GM19467 (cell line): ENCODE data around the gene LNX2.

Experiments used
- ATAC-seq: cut with Tn5 transposase; IDR thresholded peaks from one replicate; pipeline ENCODE4 v1.9.1; 2021; ENCODE audit warnings: mild to moderate bottlenecking, moderate library complexity; ENCODE audit not compliant: unreplicated experiment

Gene LNX2

GRCh38 chr13:27617881-27618321 lies 2.4 kb downstream of the LNX2 start:
- no peak for ATAC-seq

DNA sequence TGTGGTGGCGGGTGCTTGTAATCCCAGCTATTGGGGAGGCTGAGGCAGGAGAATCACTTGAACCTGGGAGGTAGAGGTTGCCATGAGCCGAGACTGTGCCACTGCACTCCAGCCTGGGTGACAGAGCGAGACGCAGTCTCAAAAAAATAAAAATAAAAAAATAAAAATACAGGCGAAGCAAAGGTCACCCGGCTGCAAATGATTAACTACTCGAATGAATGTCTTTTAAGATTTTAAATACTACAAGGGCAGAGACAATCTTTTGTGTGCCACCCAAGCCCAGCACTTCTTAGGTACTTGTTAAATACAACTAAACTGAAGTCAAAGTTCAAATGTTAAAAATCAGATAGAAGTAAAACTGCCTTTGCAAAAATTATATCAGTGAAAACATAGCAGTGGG lies 6.7 kb downstream of the LNX2 start:
- no peak for ATAC-seq

DNA sequence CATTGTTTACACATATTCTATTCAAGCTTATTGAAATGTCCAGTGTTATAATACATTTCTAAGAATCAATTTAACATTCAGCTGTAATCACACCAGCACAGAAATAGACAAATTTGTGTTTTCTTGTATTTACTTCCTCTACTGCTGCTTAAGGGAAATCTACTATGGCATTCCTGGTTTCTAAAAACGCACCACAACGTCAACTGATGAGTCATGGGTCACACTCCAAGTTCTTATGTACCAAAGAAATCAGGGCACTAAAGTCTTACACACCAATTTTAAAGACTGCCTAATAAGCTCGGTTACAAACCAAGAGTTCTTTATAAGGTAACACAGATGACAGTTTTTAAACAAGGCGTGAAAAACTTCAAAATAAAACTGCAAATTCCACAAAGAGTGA lies 13.2 kb downstream of the LNX2 start:
- ATAC-seq, result no peak

- ATAC-seq, result no peak
Observed at GRCh38 chr13:27605610-27606200, 14.6 kb downstream of the LNX2 start.

DNA sequence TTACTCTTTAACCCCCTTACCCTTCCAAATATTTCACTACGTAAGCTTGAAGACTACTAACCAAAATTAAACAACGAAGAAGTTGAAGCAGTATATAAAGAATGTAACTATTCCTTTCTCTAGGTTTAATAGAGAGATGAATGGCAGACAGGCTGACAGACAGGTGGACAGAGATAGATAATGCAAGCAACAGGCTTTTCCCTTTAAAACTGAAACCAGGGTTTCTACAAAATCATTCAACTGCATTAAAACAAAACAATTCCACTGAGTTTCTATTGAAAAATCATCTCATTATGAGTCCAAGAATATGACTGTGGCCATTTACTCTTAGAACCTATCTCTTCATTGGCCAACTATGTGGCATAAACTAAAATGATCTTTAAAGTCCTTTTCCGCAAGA lies 15.2 kb downstream of the LNX2 start:
- ATAC-seq, result no peak

- ATAC-seq, result no peak
Observed at GRCh38 chr13:27601803-27602202, 18.5 kb downstream of the LNX2 start.

DNA sequence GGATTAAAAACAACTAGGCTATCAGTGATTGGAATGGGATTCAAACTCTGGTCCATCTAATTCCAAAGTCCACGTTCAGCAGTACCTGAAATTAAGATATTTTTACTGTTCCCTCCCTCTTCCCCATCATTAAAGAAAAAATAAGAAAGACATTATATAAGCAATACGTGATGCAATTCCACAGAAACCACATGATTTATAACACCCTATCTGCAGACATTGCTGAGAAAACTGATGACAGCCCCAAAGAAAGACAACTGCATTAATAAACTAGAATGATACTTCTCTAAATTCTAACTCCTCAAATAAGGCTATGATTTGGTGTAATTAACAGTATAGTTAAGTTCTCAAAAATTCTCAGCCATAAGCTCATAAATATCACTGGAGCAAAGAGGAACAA lies 19.1 kb downstream of the LNX2 start:
- ATAC-seq, result no peak

GRCh38 chr13:27600711-27601110 lies 19.6 kb downstream of the LNX2 start:
- ATAC-seq, result no peak

DNA sequence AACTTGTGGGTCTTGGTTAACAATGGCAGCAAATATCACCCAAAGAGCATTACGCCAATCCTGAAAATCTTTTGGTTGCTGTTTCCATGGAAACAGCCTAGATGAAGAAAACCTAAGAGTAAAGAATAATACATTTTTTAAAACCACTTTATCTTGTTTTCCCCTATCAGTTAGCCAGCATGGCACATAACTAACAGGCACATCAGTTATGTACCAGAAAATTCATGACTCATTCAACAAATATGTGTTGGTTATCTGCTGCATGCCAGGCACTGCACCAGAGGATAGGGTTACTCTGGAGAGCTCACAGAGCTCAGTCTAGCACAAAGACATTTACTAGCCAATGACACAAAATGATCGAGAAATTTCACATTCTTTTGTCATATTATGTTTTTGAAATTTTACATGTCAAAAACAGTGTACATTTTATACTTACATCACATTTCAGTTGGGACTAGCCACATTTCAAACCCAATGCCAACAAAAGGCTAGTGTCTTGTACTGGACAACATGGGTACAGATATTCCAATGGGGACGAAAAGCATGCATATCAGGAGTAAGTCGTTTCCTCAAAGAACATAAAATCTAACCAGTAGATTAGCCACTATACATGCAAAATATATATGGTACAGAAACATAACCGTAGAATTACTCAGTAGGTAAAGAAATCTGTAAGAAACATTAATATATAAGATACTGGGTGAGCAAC lies 20.3 kb downstream of the LNX2 start:
- no peak for ATAC-seq

DNA sequence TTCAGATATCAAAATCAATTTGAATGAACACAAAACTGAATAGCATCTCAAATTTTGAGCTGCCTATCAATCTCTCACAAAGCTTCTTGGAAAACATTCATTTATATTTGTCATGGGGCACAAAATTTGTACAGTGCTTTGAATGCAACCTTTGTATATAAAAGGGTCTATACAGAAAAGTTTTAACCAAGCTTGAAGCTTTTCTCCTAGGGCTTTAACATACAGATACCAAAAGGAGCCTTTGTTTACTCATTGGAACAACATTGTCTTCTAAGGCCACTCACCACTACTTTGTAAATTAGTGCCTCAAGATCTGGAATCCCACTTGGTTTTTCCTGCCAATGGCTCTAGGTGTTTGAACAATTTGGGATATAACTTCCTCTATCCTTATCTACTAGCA lies 21.2 kb downstream of the LNX2 start:
- ATAC-seq, result no peak

- ATAC-seq, result no peak
Observed at GRCh38 chr13:27595055-27595811, 25.1 kb downstream of the LNX2 start.

DNA sequence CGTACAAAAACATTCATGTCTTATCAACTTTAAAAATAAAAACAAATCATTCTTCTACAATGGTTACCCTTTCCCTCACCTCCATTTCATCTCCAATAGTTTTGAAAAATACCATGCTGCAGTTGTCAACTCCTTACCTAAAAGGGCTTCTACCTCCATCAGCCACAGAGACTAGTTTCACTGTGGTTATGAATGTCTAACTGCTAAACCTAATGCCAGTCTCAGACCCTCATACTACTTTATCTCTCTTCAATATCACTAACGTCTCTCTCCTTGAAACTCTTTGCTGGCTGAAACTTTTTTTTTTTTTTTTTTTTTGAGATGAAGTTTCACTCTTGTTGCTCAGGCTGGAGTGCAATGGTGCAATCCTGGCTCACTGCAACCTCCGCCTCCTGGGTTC lies 27.1 kb downstream of the LNX2 start:
- ATAC-seq, result no peak

- no peak for ATAC-seq
Observed at GRCh38 chr13:27592865-27593264, 27.5 kb downstream of the LNX2 start.

GRCh38 chr13:27588405-27588804 lies 31.9 kb downstream of the LNX2 start:
- ATAC-seq, result no peak

- ATAC-seq, result no peak
Observed at GRCh38 chr13:27587095-27587746, 33.1 kb downstream of the LNX2 start.

GRCh38 chr13:27583645-27584044 lies 36.7 kb downstream of the LNX2 start:
- ATAC-seq, result no peak

DNA sequence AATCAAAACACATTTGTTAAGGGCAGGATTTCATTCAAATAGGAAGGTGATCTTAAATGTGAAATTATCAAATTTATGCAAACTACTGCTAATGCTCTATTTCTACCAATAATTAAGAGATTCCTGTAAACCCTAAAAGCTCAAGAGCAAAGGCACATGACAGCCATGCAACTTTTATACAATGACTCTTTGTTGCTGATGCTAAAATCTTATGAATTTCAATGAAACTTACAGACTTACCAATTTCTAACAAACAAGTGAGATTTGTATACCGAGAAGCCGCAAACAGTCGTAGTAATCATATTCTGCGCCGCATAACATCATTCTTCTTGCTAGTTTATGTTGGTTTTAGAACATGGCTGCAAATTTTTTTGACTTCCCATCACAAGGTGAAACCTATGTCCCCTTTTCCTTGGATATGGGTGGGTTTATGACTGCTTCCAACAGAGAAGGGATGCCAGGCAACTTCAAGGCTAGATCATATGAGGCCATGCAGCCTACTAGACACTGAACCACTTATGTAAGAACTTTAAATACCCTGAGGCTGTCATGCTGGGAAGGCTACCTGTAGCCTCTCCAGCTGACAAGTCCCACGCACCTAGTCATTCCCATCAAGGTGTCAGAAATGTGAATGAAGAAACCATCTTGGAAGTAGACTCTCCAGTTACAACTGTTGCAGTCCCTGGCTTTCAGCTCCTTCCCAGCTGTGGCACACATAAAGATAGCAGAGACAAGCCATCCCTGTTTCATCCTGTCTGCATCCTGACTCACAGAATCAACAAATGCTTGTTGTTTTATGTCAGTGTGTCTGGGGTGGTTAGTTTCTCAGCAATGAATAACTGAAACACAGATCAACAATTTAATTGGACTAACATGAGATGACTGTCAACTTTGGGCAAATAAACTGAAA lies 42.0 kb downstream of the LNX2 start:
- ATAC-seq, result no peak

DNA sequence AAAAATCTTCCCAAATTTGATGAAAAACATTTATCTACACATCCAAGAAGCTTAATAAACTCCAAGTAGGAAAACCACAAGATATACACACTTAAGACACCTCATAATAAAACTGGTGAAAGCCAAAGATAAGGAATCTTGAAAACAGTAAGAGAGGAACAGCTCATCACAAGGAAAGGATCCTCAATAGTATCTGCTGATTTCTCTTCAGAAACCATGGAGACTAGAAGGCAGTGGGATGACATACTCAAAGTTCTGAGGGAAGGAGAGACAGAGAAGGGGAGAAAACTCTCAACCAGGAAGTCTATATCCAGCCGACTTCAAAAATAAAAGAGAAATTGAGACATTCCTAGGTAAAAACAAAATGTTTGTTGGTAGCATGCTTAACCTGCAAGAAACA lies 45.7 kb downstream of the LNX2 start:
- no peak for ATAC-seq

DNA sequence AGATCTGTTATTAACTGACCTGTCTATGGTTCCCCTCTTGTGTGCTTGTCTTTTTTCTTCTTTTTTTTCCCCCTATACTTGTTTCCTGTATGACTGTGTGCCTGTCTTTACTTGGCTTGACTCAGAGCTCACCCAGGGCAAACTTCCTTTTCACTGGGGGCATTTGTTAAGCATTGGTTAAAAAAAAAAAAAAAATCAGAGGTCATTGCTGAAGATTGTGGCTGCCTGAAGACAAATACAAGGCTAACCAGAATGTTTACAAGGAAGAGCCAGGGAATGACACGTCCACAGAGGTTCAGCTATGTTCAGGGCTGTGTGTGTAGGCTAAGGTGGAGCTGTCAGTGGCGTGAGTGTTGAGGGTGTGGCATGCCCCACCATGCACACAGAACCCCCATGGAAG lies 47.1 kb downstream of the LNX2 start:
- no peak for ATAC-seq

DNA sequence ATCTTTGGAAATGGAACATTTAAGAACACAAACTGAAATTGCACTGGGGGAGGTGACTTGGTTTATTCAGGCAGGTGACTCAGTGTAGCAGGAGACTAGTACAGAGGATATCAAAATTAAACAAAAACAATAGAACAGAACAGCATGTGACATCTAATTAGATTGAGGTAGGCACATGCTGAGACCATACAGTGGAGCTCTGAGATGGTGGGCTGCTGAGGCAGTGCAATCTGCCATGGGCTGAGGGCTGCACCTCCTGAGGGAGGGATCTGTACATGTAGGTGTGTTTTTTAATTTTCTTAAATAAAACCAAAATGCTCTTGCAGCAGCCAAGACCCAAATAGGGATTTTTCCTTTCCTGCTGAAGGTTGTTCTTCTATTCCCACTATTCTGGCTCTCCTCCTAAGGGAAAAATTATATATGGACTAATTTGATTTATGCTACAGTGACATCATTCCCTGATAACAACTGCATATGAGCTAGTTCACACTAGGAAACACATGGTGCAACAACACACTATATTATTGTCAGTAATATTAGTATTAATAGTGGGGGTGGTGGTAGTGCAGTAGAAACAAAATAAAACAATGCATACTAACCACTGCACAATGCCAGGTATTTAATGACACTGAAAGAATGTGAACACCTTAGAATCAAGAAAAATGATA lies 48.0 kb downstream of the LNX2 start:
- ATAC-seq, result no peak
